ENCODE data around the gene KCNMB3.

KCNMB3 gene

DNA sequence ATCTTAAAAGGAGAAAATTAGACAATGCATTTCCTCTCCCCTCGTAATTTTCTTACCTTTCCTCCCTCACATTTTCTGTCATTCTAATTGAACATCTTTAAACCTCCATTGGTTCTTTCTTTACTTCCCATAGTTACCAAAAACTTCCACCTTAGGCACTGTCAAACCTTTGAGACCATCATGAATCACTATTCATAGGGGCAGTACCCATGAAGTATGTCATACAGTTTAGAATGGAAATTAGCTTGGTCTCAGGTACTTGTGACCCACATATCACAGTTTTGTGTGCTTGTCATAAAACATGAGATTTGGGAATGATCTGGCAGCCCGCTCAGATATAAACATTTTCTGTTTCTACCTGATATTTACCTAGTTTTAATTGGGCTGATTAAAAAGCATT is 50.1 kb downstream of the KCNMB3 start:
- no peak overlapping the region for H3K27ac ChIP-seq
- TF ChIP-seq, protein P1, sequence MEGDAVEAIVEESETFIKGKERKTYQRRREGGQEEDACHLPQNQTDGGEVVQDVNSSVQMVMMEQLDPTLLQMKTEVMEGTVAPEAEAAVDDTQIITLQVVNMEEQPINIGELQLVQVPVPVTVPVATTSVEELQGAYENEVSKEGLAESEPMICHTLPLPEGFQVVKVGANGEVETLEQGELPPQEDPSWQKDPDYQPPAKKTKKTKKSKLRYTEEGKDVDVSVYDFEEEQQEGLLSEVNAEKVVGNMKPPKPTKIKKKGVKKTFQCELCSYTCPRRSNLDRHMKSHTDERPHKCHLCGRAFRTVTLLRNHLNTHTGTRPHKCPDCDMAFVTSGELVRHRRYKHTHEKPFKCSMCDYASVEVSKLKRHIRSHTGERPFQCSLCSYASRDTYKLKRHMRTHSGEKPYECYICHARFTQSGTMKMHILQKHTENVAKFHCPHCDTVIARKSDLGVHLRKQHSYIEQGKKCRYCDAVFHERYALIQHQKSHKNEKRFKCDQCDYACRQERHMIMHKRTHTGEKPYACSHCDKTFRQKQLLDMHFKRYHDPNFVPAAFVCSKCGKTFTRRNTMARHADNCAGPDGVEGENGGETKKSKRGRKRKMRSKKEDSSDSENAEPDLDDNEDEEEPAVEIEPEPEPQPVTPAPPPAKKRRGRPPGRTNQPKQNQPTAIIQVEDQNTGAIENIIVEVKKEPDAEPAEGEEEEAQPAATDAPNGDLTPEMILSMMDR (conservative IDR thresholded peaks at IDR 0.05), result no peak

DNA sequence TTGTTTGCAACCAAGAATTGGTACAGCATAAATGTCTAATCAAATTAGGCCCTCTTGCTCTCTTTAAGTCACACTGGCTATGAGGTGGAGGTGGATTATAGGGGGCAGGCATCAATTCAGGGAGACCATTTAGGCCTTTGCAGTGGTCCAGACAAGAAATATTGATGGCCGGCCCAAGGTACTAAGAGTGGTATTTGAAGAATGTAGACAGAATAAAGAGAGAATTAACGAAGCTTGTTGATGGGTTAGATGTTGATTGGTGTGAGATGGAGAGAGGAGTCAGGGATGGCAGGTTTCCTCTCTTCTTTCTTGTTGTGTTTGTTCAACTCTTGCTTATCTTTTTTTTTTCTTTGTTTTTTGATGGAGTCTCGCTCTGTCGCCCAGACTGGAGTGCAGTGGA is 54.2 kb downstream of the KCNMB3 start:
- no peak overlapping the region for H3K27ac ChIP-seq
- TF ChIP-seq, protein P1 (conservative IDR thresholded peaks at IDR 0.05), result no peak

DNA sequence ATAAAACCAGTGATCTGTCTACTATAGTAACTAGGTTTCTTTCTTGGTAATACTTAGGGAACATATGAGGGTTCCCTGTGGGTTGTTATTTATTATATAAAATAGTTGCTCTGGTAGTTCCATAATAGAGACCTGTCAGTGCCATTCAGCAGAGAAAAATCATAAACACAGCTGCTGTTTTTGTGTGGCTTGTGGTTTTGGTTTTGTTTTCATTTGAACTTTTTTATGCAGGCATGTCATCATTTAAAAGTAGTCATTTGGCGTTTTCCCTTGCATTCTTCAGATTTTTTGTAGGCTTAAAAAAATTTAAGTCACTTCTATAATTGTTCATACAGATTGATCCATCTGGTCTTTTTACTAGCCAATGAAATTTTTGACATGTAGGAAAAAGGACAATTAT is 54.8 kb downstream of the KCNMB3 start:
- TF ChIP-seq, protein P1 (conservative IDR thresholded peaks at IDR 0.05), result no peak
- no peak overlapping the region for H3K27ac ChIP-seq

DNA sequence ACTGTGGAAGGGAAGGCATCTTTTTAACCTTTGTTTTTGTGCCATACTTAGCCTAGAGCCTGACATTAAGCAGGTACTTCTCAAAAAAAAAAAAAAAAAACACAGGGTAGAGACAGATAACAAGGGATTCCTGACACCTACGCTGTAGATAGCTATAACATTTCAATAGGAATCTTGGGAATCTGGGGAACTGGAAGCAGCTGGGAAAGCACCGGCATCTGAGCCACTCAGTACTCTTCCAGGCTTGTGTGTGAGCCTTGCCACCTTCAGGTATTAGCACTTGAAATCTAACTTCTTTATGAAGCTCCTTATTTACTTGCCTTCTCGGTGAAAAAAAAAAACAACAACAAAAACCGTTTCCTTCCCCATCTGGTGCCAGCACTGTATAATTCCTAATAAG is 56.0 kb downstream of the KCNMB3 start:
- TF ChIP-seq, protein P1 (conservative IDR thresholded peaks at IDR 0.05), result no peak
- H3K27ac ChIP-seq, result no peak overlapping the region

All from VCaP (cell line).